PC-3 (cell line): ENCODE data around the gene ATXN10.

Source experiments
- EZH2 ChIP-seq: fragments of 300-600 bp; sonication (generic); IDR thresholded peaks from one replicate; pipeline ENCODE4 v1.6.1; 2017; ENCODE audit warnings: antibody characterized with exemption, mild to moderate bottlenecking, low read length; ENCODE audit not compliant: unreplicated experiment
- EZH2phosphoT487 ChIP-seq: fragments of 300-600 bp; sonication (generic); IDR thresholded peaks from 2 replicates; pipeline ENCODE4 v1.6.1; 2018; ENCODE audit warnings: mild to moderate bottlenecking, antibody characterized with exemption, low read length, borderline replicate concordance
- TF ChIP-seq, protein P1 (sequence below): fragments of 300-600 bp; sonication (generic); conservative IDR thresholded peaks from 2 replicates; pipeline ENCODE4 v1.5.1; 2017; ENCODE audit warnings: antibody characterized with exemption, low read depth, mild to moderate bottlenecking, low read length

DNA sequence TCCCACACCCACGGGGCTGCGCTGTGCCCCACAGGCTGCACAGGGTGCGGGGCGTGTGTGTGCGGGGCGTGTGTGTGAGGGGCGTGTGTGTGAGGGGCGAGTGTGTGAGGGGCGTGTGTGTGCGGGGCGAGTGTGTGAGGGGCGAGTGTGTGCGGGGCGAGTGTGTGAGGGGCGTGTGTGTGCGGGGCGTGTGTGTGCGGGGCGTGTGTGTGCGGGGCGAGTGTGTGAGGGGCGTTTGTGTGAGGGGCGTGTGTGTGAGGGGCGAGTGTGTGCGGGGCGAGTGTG lies 218.7 kb downstream of the ATXN10 start:
- TF ChIP-seq, protein P1, sequence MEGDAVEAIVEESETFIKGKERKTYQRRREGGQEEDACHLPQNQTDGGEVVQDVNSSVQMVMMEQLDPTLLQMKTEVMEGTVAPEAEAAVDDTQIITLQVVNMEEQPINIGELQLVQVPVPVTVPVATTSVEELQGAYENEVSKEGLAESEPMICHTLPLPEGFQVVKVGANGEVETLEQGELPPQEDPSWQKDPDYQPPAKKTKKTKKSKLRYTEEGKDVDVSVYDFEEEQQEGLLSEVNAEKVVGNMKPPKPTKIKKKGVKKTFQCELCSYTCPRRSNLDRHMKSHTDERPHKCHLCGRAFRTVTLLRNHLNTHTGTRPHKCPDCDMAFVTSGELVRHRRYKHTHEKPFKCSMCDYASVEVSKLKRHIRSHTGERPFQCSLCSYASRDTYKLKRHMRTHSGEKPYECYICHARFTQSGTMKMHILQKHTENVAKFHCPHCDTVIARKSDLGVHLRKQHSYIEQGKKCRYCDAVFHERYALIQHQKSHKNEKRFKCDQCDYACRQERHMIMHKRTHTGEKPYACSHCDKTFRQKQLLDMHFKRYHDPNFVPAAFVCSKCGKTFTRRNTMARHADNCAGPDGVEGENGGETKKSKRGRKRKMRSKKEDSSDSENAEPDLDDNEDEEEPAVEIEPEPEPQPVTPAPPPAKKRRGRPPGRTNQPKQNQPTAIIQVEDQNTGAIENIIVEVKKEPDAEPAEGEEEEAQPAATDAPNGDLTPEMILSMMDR, result no peak
- TF ChIP-seq EZH2 (no peak), EZH2phosphoT487 (no peak)
